ENCODE data around the gene PKD2L2.
"Not testable (repeated sequence)": the region's sequence is repeated elsewhere in the genome, so short reads cannot be mapped to it uniquely, and the experiment has no call there.

PKD2L2 gene

GRCh38 chr5:137890845-137891244, 1.6 kb downstream of the PKD2L2 start:
- no peak for DNase-seq

DNA sequence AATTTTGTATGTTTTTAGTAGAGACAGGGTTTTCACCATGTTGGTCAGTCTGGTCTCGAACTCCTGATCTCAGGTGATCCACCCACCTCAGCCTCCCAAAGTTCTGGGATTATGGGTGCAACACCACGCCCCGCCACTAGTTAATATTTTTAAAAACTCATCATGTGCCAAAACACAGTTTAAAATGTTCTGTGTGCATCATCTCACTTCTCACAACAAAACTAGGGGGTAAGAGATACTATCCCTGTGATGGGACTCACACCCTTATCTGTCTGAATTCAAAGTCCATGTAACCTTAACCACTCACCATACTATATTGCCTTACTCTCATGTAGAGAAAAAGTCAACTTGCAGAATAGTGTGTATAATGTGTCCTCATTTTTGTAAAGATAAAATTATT, 2.6 kb downstream of the PKD2L2 start:
- DNase-seq = no peak

DNA sequence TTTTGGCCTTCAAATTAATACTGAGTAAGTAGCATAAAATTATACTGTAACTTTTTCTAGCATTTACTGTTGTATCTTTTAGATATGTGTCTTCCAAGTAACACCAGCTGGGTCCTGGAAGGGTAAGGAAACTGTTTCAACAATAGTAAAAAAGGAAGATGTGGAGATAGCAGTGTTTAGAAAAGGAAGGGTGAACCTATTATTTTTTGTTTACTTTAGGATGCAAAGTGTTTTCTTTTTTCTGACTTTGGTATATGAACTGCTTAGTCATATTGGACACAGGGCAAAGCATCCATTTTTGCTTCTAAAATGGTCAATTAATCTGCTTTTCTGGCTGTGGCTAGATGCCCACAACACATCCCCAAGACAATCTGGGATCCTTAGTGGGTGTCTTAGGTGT, 5.3 kb downstream of the PKD2L2 start:
- DNase-seq = no peak

- DNase-seq = no peak
These were observed 7.3 kb downstream of the PKD2L2 start for GRCh38 chr5:137896560-137896959.

DNA sequence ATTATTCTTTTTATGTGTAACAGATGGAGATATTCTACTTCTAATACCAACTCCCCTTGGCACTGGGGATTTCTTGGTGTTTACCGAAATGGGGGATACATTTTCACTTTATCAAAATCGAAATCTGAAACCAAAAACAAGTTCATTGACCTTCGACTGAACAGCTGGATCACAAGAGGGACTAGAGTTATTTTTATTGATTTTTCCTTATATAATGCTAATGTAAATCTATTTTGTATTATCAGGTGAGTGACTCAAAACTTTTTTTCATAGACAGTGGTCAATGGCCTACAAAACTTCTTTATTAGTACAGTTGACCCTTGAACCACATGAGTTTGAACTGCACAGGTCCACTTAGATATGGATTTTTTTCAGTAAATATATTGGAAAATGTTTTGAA, 10.2 kb downstream of the PKD2L2 start:
- no peak for DNase-seq

- DNase-seq = no peak
These were observed 12.0 kb downstream of the PKD2L2 start for GRCh38 chr5:137901011-137901817.

- DNase-seq = no peak
These were observed 13.3 kb downstream of the PKD2L2 start for GRCh38 chr5:137902408-137903133.

GRCh38 chr5:137914758-137915157, 25.5 kb downstream of the PKD2L2 start:
- no peak for DNase-seq

GRCh38 chr5:137916923-137917322, 27.7 kb downstream of the PKD2L2 start:
- DNase-seq = no peak

GRCh38 chr5:137921931-137922330, 32.7 kb downstream of the PKD2L2 start:
- no peak for DNase-seq

GRCh38 chr5:137923856-137924255, 34.6 kb downstream of the PKD2L2 start:
- DNase-seq = no peak

DNA sequence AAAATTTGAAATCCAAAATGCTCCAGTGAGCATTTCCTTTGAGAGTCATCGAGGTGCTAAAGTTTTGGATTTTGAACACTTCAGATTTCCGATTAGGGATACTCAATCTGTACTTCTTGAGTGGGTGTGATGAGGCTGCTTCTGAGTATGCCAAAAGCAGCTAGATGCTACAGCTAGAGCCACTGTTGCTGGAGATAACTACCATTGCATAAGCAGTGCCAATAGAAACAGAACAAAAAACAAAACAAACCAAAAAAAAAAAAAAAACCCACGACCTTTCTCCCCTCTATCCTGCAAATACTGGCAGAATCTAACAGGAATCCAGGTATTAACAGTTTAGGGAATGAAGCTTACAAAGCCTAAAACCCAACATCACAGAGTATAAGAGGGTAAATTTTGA, 43.5 kb downstream of the PKD2L2 start:
- no peak for DNase-seq

GRCh38 chr5:137933491-137933911, 44.2 kb downstream of the PKD2L2 start:
- DNase-seq = peak; percentile 0

DNA sequence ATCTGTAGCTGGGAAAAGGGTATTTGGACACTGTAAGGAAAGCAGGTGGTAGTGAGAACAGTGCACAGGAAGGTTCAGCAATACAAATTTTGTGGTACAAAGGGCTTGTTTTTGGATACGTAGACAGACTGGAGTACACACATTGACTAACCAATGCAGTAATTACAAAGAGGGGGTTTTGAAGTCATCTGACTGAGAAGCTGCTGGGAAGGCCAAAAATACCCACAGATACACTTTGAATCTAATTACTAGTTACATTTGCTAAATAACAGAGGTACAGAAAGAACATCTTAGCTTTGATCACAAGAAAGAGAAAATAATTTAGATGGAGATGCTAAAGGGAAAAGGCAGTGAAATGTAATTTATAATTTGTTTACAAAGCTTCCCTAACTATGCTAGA, 45.9 kb downstream of the PKD2L2 start:
- no peak for DNase-seq

GRCh38 chr5:137935694-137936093, 46.4 kb downstream of the PKD2L2 start:
- DNase-seq = no peak

DNA sequence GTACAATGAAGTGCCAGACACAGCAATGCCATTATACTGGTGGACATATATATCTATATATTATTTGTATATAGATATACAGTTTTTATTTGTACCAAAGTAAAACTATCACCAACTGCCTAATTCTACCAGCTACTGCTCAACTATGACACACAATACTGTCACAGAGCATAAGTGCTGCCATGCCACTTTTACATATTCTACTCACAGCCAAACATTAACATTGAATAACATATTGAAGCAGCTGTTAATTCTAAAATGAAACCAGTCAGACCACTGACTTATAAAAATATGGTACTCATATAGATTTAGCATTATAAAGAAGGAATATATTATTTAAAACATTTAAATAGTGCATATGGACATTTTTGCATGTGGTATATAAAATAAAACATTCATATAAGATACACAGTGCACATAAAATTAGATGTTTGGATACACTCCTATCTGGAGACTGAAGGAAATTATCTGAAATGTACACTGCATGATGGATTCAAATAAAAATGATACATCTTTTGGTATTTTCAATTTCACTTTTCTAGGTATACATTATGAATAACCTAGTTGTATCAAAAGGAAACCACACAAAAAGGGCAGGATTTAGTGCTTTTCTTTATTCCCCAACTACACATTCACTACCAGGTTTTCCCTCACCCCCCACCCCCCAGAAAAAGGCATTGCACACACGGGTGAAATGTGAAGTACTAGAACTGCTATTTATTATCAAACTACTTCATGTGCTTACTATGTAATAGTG, 48.9 kb downstream of the PKD2L2 start:
- no peak for DNase-seq

DNA sequence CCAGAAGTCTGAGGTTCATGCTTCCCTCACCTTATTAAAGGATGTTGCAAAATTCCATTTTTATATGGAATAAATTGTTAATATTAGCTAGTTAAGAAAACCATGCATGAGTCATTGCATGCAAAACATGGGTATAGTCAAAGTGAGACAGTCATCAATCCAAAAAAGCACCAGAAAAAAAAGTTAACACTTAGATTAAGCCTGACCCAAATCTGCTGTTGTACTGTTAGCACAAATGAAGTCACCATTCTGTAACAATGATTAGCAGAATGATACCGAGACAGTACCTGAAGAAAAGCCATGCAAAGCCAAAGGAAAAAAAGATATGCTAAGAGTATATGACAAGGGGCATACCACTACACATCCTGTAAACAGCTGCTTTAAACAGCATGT, 49.5 kb downstream of the PKD2L2 start:
- no peak for DNase-seq

DNA sequence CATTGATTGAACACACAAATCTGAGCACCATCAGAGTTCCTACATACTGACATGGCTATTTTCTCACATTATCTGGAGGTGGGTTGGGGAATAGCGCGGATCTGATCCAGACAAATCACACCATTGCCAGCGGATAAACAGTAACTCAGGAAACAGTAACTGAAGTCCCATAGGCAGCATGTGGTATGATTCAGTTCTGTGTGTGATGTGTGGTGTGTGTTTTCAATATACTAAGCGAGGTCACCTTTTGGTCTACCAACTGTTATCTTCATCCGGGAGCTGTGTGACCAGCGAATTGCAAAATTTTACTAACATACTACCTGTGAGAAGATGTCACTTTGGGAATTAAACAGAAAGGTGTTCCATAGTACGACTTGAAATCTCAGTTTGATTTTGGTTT, 50.1 kb downstream of the PKD2L2 start:
- no peak for DNase-seq

DNA sequence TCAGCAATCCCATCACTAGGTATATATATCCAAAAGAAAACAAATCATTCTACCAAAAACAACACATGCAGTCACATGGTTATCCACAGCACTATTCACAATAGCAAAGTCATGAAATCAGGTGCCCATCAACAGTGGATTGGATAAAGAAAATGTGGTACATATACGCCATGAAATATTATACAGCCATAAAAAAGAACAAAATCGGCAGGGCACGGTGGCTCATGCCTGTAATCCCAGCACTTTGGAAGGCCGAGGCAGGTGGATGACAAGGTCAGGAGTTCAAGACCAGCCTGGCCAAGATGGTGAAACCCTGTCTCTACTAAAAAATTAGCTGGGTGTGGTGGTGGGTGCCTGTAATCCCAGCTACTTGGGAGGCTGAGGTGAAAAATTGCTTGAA, 55.0 kb downstream of the PKD2L2 start:
- DNase-seq = not testable (repeated sequence)

DNA sequence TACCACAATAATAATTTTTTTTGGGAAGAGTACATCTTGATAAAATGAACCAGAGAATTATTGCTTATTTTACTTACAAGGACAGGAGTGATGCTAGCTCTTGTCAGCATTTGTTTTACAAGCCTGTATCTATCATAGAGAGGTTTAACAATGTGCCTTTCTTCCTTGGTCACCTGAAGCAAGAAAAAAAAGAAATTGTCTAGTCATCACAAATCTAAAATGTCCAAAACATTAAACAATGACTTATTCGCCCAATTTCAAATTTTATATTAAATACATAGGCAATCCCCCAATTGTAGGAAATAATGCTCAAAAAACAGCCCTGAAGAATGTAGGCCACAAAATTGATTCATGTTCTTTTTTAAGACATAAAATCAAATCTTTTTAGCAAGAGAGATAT, 56.6 kb downstream of the PKD2L2 start:
- no peak for DNase-seq

GRCh38 chr5:137954131-137954879, 65.0 kb downstream of the PKD2L2 start:
- DNase-seq = no peak

DNA sequence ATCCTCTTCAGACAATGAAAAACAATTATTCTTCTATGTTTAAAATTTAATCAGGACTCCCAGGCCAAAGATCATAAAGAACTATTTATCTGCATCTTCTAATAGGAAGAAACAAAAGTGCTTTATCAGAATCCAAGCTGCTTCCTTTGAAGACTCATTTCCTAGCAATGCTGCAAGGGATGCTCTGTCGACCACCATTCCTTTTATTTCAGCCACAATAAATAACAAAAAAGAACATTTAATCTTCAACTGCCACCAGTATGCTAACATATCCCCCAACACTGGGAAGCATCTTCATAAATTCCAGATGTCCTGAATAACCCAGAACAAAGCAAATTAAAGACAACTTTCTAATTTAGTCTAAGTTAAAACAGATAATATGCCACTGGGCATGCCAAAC, 68.7 kb downstream of the PKD2L2 start:
- no peak for DNase-seq

DNA sequence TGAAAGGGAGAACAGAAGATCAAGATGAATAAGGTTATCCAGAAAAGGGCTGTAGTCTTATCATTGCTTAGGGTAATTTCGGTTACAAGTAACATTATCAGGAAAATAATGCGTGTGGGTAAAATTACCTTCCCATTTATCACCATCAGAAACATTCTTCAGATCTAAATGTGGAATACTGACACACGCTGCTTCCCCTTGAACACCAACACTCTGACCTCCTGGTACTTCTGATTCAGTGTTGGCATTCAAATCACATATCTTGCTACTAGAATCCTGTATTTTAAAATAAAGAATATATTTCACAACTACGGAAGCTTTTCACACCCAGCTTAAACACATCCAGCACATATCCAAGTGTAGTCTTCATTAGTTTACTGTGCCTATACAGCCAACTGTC, 70.2 kb downstream of the PKD2L2 start:
- DNase-seq = no peak
